GM10847 (cell line): ENCODE data around the gene MTREX.

ENCODE experiments used
- POLR2A ChIP-seq: IDR thresholded peaks from 2 replicates; pipeline ENCODE4 v1.6.1; 2011; ENCODE audit not compliant: insufficient read length; ENCODE audit errors: extremely low read depth

MTREX gene

GRCh38 chr5:55393501-55394175 is 85.8 kb downstream of the MTREX start:
- no peak for TF ChIP-seq POLR2A

GRCh38 chr5:55402199-55402598 is 94.4 kb downstream of the MTREX start:
- TF ChIP-seq POLR2A, result no peak

GRCh38 chr5:55406292-55406691 is 98.5 kb downstream of the MTREX start:
- TF ChIP-seq POLR2A, result no peak

- TF ChIP-seq POLR2A, result no peak
Measured at GRCh38 chr5:55407059-55407684, 99.4 kb downstream of the MTREX start.

GRCh38 chr5:55407984-55408383 is 100.2 kb downstream of the MTREX start:
- TF ChIP-seq POLR2A, result no peak

- no peak for TF ChIP-seq POLR2A
Measured at GRCh38 chr5:55409775-55410174, 102.0 kb downstream of the MTREX start.

GRCh38 chr5:55410845-55411244 is 103.1 kb downstream of the MTREX start:
- no peak for TF ChIP-seq POLR2A

- no peak for TF ChIP-seq POLR2A
Measured at GRCh38 chr5:55411876-55412275, 104.1 kb downstream of the MTREX start.

GRCh38 chr5:55413644-55414043 is 105.9 kb downstream of the MTREX start:
- no peak for TF ChIP-seq POLR2A

GRCh38 chr5:55415071-55415470 is 107.3 kb downstream of the MTREX start:
- TF ChIP-seq POLR2A, result no peak

- no peak for TF ChIP-seq POLR2A
Measured at GRCh38 chr5:55416306-55416705, 108.5 kb downstream of the MTREX start.

GRCh38 chr5:55418994-55419968 is 111.5 kb downstream of the MTREX start:
- no peak for TF ChIP-seq POLR2A

GRCh38 chr5:55421074-55421529 is 113.3 kb downstream of the MTREX start:
- no peak for TF ChIP-seq POLR2A

GRCh38 chr5:55426455-55426854 is 118.7 kb downstream of the MTREX start:
- TF ChIP-seq POLR2A, result no peak

GRCh38 chr5:55427157-55427556 is 119.4 kb downstream of the MTREX start:
- no peak for TF ChIP-seq POLR2A

- TF ChIP-seq POLR2A, result no peak
Measured at GRCh38 chr5:55429221-55429612, 121.4 kb downstream of the MTREX start.
